Raji (cell line): ENCODE measurements around the gene C19orf85.

Experiments used
- POLR2A ChIP-seq: IDR thresholded peaks from 2 replicates; pipeline ENCODE4 v1.6.1; 2011; ENCODE audit warnings: low read depth, low read length, control low read depth; ENCODE audit not compliant: insufficient read depth

C19orf85 gene

GRCh38 chr19:55457683-55458457 lies 6.7 kb downstream of the C19orf85 start:
- TF ChIP-seq POLR2A, result no peak

GRCh38 chr19:55456347-55456746 lies 8.2 kb downstream of the C19orf85 start:
- no peak for TF ChIP-seq POLR2A

GRCh38 chr19:55455576-55456235 lies 8.8 kb downstream of the C19orf85 start:
- no peak for TF ChIP-seq POLR2A

GRCh38 chr19:55454787-55455243 lies 9.7 kb downstream of the C19orf85 start:
- no peak for TF ChIP-seq POLR2A

- TF ChIP-seq POLR2A, result no peak
Observed at GRCh38 chr19:55453511-55454260, 10.9 kb downstream of the C19orf85 start.

- no peak for TF ChIP-seq POLR2A
Observed at GRCh38 chr19:55452749-55453346, 11.7 kb downstream of the C19orf85 start.

- no peak for TF ChIP-seq POLR2A
Observed at GRCh38 chr19:55451965-55452748, 12.4 kb downstream of the C19orf85 start.

- no peak for TF ChIP-seq POLR2A
Observed at GRCh38 chr19:55451163-55451964, 13.2 kb downstream of the C19orf85 start.

- no peak for TF ChIP-seq POLR2A
Observed at GRCh38 chr19:55449469-55449868, 15.1 kb downstream of the C19orf85 start.

- TF ChIP-seq POLR2A, result no peak
Observed at GRCh38 chr19:55447421-55448174, 17.0 kb downstream of the C19orf85 start.

GRCh38 chr19:55446060-55446459 lies 18.5 kb downstream of the C19orf85 start:
- no peak for TF ChIP-seq POLR2A

- TF ChIP-seq POLR2A, result no peak
Observed at GRCh38 chr19:55444646-55445045, 19.9 kb downstream of the C19orf85 start.
